GM23248 (cell line): Measurements from ENCODE around the gene CITED4. TPM values are rescaled to one million over a fixed set of nuclear protein-coding genes. Genes with fewer than 3 reads are reported as not detected.

Experiments used
- DNase-seq: peaks from one replicate; pipeline ENCODE4 v3.0.0-alpha.2; 2015
- H2AFZ ChIP-seq: fragments of 200-600 bp; sonication (generic); 2 replicates; pipeline ENCODE4 v1.6.1; 2016; ENCODE audit warnings: antibody characterized with exemption
- H3F3A ChIP-seq: fragments of 200-600 bp; sonication (generic); 2 replicates; pipeline ENCODE4 v1.6.1; 2016; ENCODE audit warnings: mild to moderate bottlenecking, antibody characterized with exemption, mixed run types; ENCODE audit not compliant: insufficient read depth
- H3K27ac ChIP-seq: fragments of 200-600 bp; sonication (generic); 2 replicates; pipeline ENCODE4 v1.5.1; 2016; ENCODE audit warnings: mild to moderate bottlenecking
- H3K27me3 ChIP-seq: fragments of 200-600 bp; sonication (generic); replicated peaks from 2 replicates; pipeline ENCODE4 v1.6.1; 2016; ENCODE audit warnings: mild to moderate bottlenecking; ENCODE audit not compliant: insufficient read depth
- H3K36me3 ChIP-seq: fragments of 200-600 bp; sonication (generic); 2 replicates; pipeline ENCODE4 v1.6.1; 2016; ENCODE audit warnings: low read depth, mild to moderate bottlenecking
- H3K4me1 ChIP-seq: fragments of 200-600 bp; sonication (generic); 2 replicates; pipeline ENCODE4 v1.6.1; 2016; ENCODE audit warnings: mild to moderate bottlenecking; ENCODE audit not compliant: insufficient read depth
- H3K4me2 ChIP-seq: fragments of 200-600 bp; sonication (generic); one replicate; pipeline ENCODE4 v1.6.1; 2016; ENCODE audit warnings: mild to moderate bottlenecking; ENCODE audit not compliant: unreplicated experiment
- H3K4me3 ChIP-seq: fragments of 200-600 bp; sonication (generic); 2 replicates; pipeline ENCODE4 v1.5.1; 2016; ENCODE audit warnings: mild to moderate bottlenecking
- H3K79me2 ChIP-seq: fragments of 200-600 bp; sonication (generic); 2 replicates; pipeline ENCODE4 v1.6.1; 2016; ENCODE audit warnings: mild to moderate bottlenecking; ENCODE audit not compliant: insufficient read depth
- H3K9ac ChIP-seq: fragments of 200-600 bp; sonication (generic); 2 replicates; pipeline ENCODE4 v1.6.1; 2016; ENCODE audit warnings: mild to moderate bottlenecking
- H3K9me2 ChIP-seq: fragments of 200-600 bp; sonication (generic); 2 replicates; pipeline ENCODE4 v1.6.1; 2016; ENCODE audit warnings: mixed run types, mild to moderate bottlenecking, moderate library complexity; ENCODE audit not compliant: insufficient read depth
- H3K9me3 ChIP-seq: fragments of 200-600 bp; sonication (generic); one replicate; pipeline ENCODE4 v1.6.1; 2017; ENCODE audit warnings: low read depth
- H4K20me1 ChIP-seq: fragments of 200-600 bp; sonication (generic); 2 replicates; pipeline ENCODE4 v1.6.0; 2016; ENCODE audit not compliant: insufficient read depth
- EZH2 ChIP-seq: fragments of 200-600 bp; sonication (generic); IDR thresholded peaks from 2 replicates; pipeline ENCODE4 v1.6.1; 2018; ENCODE audit warnings: antibody characterized with exemption, mild to moderate bottlenecking; ENCODE audit not compliant: insufficient read depth, poor library complexity, severe bottlenecking
- EZH2phosphoT487 ChIP-seq: fragments of 200-600 bp; sonication (generic); IDR thresholded peaks from 2 replicates; pipeline ENCODE4 v1.6.1; 2018; ENCODE audit warnings: antibody characterized with exemption, moderate library complexity, mild to moderate bottlenecking, low read depth; ENCODE audit not compliant: insufficient read depth
- WGBS, 2 experiments: methylation state at CpG; one replicate each; pipeline ENCODE4 v1.1.6; 2015 to 2017; ENCODE audit warnings: low lambda C conversion rate in 2 of 2, low coverage in 1 of 2; ENCODE audit errors: missing lambda C conversion rate in 2 of 2; 5-methylcytosine and 5-hydroxymethylcytosine counted together
- in situ Hi-C: fragments of 300-500 bp; cut with MboI; formaldehyde crosslinking; loops from 2 replicates; pipeline ENCODE4 v1.15.0; 2020
- polyA plus RNA-seq: library from polyadenylated mRNA; unstranded; fragments of >200 nt; fragmentation: Nextera tagmentation; extraction: Ambion mirVana; gene quantifications from 2 replicates; pipeline ENCODE4 v1.2.1, GENCODE V29; 2016
- total RNA-seq: library from RNA; depleted of rRNA; stranded (reverse); fragments of >200 nt; shearing (Covaris generic); gene quantifications from 2 replicates; pipeline ENCODE4 v1.2.3, GENCODE V29; 2014

CITED4 gene
- total and polyA plus RNA-seq, 2 experiments from 2014 or later = not detected

GRCh38 chr1:40877698-40878097 lies 15.5 kb upstream of the CITED4 start:
- WGBS, 2 experiments = 14 to 17% methylated on average over 4 of the region's 4 CpGs
- in situ Hi-C loops = no loop called here
- peak overlapping the region; percentile 74 for H2AFZ ChIP-seq
- H3K36me3 ChIP-seq = no peaks in the 10 kb centered on the region
- no peak overlapping the region for H3K4me3 ChIP-seq
- no peaks in the 10 kb centered on the region for H3K9me2 ChIP-seq
- peak; percentile 91 for DNase-seq
- TF ChIP-seq EZH2 (no peak), EZH2phosphoT487 (no peak)
- peak overlapping the region; percentile 50 for H3K9ac ChIP-seq
- no peaks in the 10 kb centered on the region for H3K27me3 ChIP-seq
- H3K4me1 ChIP-seq = peaks cover 40% of the 10 kb centered on the region
- H3F3A ChIP-seq = peaks cover 34% of the 10 kb centered on the region
- peak overlapping the region; percentile 8 for H3K4me2 ChIP-seq
- H4K20me1 ChIP-seq = no peaks in the 10 kb centered on the region
- no peaks in the 10 kb centered on the region for H3K79me2 ChIP-seq
- H3K27ac ChIP-seq = peak overlapping the region; percentile 65
- no peaks in the 10 kb centered on the region for H3K9me3 ChIP-seq

GRCh38 chr1:40876891-40877290 lies 14.7 kb upstream of the CITED4 start:
- no peaks in the 10 kb centered on the region for H3K36me3 ChIP-seq
- peaks cover 47% of the 10 kb centered on the region for H3K4me1 ChIP-seq
- H2AFZ ChIP-seq = peak overlapping the region; percentile 74; the same call in 1 of the 2 replicates
- peak overlapping the region; percentile 65 for H3K27ac ChIP-seq
- DNase-seq = peak; percentile 27
- H3K4me2 ChIP-seq = peak overlapping the region; percentile 8
- H3K9me3 ChIP-seq = no peaks in the 10 kb centered on the region
- in situ Hi-C loops = no loop called here
- peak overlapping the region; percentile 50; the same call in 1 of the 2 replicates for H3K9ac ChIP-seq
- no peaks in the 10 kb centered on the region for H3K27me3 ChIP-seq
- H3K4me3 ChIP-seq = no peak overlapping the region
- no peaks in the 10 kb centered on the region for H3K79me2 ChIP-seq
- no peaks in the 10 kb centered on the region for H3K9me2 ChIP-seq
- H3F3A ChIP-seq = peaks cover 38% of the 10 kb centered on the region
- TF ChIP-seq EZH2phosphoT487 = no peak
- no peak for TF ChIP-seq EZH2
- 38 to 59% methylated on average over 1 of the region's 1 CpG for WGBS, 2 experiments
- no peaks in the 10 kb centered on the region for H4K20me1 ChIP-seq

- H4K20me1 ChIP-seq = no peaks in the 10 kb centered on the region
- no peak for DNase-seq
- no peak overlapping the region for H2AFZ ChIP-seq
- no peaks in the 10 kb centered on the region for H3K79me2 ChIP-seq
- no peak for TF ChIP-seq EZH2
- TF ChIP-seq EZH2phosphoT487 = no peak
- H3K4me3 ChIP-seq = no peak overlapping the region
- in situ Hi-C loops = no loop called here
- H3K36me3 ChIP-seq = no peaks in the 10 kb centered on the region
- peaks cover 47% of the 10 kb centered on the region for H3K4me1 ChIP-seq
- H3K4me2 ChIP-seq = no peak overlapping the region
- no peak overlapping the region for H3K9ac ChIP-seq
- H3K9me3 ChIP-seq = no peaks in the 10 kb centered on the region
- H3K27me3 ChIP-seq = no peaks in the 10 kb centered on the region
- H3K27ac ChIP-seq = peak overlapping the region; percentile 50
- 93 to 95% methylated on average over 2 of the region's 2 CpGs for WGBS, 2 experiments
- H3F3A ChIP-seq = peaks cover 38% of the 10 kb centered on the region
- no peaks in the 10 kb centered on the region for H3K9me2 ChIP-seq
Measured at GRCh38 chr1:40876436-40876761, 14.2 kb upstream of the CITED4 start.

- no peak overlapping the region for H3K27ac ChIP-seq
- H4K20me1 ChIP-seq = no peaks in the 10 kb centered on the region
- WGBS, 2 experiments = 95 to 97% methylated on average over 7 of the region's 7 CpGs
- H3K9ac ChIP-seq = no peak overlapping the region
- H3K4me1 ChIP-seq = peaks cover 46% of the 10 kb centered on the region
- H3K9me3 ChIP-seq = no peaks in the 10 kb centered on the region
- no peaks in the 10 kb centered on the region for H3K27me3 ChIP-seq
- in situ Hi-C loops = no loop called here
- H3K4me2 ChIP-seq = no peak overlapping the region
- H3K4me3 ChIP-seq = no peak overlapping the region
- H3K9me2 ChIP-seq = no peaks in the 10 kb centered on the region
- H3F3A ChIP-seq = peaks cover 42% of the 10 kb centered on the region
- no peak for TF ChIP-seq EZH2phosphoT487
- no peak for TF ChIP-seq EZH2
- H3K79me2 ChIP-seq = no peaks in the 10 kb centered on the region
- H3K36me3 ChIP-seq = no peaks in the 10 kb centered on the region
- DNase-seq = no peak
- no peak overlapping the region for H2AFZ ChIP-seq
Measured at GRCh38 chr1:40873863-40874472, 11.8 kb upstream of the CITED4 start.

GRCh38 chr1:40872276-40872675 lies 10.1 kb upstream of the CITED4 start:
- H3K36me3 ChIP-seq = no peaks in the 10 kb centered on the region
- TF ChIP-seq EZH2phosphoT487 = no peak
- peaks cover 29% of the 10 kb centered on the region for H3F3A ChIP-seq
- 0 out of 2 replicates have a peak overlapping the region, but pooled peaks have one; percentile 19 for H2AFZ ChIP-seq
- no peaks in the 10 kb centered on the region for H3K9me2 ChIP-seq
- peaks cover 36% of the 10 kb centered on the region for H3K4me1 ChIP-seq
- DNase-seq = peak; percentile 52
- WGBS, 2 experiments = 37 to 47% methylated on average over 3 of the region's 3 CpGs
- no peak overlapping the region for H3K9ac ChIP-seq
- H3K4me3 ChIP-seq = no peak overlapping the region
- no peak overlapping the region for H3K4me2 ChIP-seq
- H4K20me1 ChIP-seq = no peaks in the 10 kb centered on the region
- in situ Hi-C loops = no loop called here
- H3K9me3 ChIP-seq = no peaks in the 10 kb centered on the region
- no peak overlapping the region for H3K27ac ChIP-seq
- no peaks in the 10 kb centered on the region for H3K27me3 ChIP-seq
- H3K79me2 ChIP-seq = no peaks in the 10 kb centered on the region
